Stimulated activated CD4-positive, alpha-beta T cell treated with anti-CD3 and anti-CD28 coated beads, Interleukin-1b, Interleukin-23, amount 100 ng/mL, for 4 hours (primary cell): ENCODE results near the gene COLQ.
"Not testable (repeated sequence)": the region's sequence is repeated elsewhere in the genome, so short reads cannot be mapped to it uniquely, and the experiment has no call there.

Source experiments
- DNase-seq, 2 donors: peaks; one replicate each; pipeline ENCODE4 v3.0.0-alpha.2; 2020; ENCODE audit warnings: low read depth in 2 of 2

Gene COLQ

DNA sequence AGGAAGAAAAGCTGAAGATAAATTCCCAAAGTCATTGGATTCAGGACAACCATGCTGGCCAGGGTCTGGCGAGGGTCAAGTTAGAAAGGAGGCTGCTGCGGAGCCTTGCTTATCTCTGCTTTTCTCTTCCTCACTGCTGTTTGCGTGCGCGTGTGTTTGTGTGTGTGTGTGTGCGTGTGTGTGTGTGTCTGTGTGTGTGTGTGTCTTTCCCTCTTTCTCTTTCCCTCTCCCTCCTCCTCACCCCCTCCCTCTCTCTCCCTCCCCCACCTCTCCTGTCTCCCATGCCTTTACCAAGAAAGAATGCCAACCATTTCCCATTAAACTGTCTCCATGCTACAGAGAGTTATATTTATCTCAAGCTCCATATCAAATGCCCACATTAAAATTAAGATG is at the start of gene COLQ:
Gene COLQ (minus strand): TSS at position 134 of the 393 bp plus-strand sequence. CDS start 81 bp downstream, at position 53.
- no peak for DNase-seq

GRCh38 chr3:15563190-15563589 is 41.7 kb upstream of the COLQ start:
- DNase-seq = no peak

DNA sequence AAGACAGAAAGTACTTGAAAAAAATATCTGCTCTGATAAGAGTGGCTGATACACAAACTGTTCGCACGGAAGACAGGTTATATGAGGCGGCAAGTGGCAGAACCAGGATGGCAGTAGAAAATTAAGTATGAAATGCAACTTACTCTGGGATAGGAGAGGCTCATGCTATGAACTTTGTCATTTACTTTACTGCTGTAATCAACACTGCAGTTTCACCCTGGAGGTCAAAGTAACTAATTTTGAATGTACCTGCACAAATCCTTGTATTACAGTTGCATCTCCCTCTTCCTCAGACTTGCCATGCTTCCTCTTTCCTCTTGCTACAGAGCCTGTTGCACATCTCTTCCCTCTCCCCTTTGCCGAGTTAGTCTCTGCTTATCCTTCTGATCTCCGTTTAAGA is 41.1 kb upstream of the COLQ start:
- DNase-seq = no peak

GRCh38 chr3:15558581-15558980 is 37.1 kb upstream of the COLQ start:
- DNase-seq = no peak

- DNase-seq = peak in 1 of 2 donors; percentile 39
Measured at GRCh38 chr3:15557511-15557946, 36.0 kb upstream of the COLQ start.

DNA sequence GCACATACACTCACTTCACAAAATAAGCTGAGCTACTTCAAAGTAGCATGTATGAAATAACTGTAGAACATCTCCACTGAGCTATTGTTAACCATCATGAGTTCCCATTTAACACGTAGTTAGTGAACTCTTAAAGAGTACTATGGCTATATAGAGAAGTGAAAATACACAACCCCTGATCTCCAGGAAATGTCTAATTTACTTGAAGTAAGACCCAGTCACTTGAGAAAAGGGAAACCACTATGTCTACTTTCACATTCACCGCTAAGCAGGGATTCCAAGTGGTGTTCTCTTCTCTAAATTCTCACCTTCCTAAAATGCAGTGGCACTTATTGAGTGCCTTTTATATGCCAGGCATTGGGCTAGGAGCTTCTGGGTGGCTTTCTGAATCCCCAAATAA is 35.0 kb upstream of the COLQ start:
- no peak for DNase-seq

- no peak for DNase-seq
Measured at GRCh38 chr3:15553749-15554148, 32.2 kb upstream of the COLQ start.

- DNase-seq = no peak
Measured at GRCh38 chr3:15551902-15552301, 30.4 kb upstream of the COLQ start.

GRCh38 chr3:15549846-15550245 is 28.3 kb upstream of the COLQ start:
- no peak for DNase-seq

- DNase-seq = no peak
Measured at GRCh38 chr3:15542614-15543013, 21.1 kb upstream of the COLQ start.

DNA sequence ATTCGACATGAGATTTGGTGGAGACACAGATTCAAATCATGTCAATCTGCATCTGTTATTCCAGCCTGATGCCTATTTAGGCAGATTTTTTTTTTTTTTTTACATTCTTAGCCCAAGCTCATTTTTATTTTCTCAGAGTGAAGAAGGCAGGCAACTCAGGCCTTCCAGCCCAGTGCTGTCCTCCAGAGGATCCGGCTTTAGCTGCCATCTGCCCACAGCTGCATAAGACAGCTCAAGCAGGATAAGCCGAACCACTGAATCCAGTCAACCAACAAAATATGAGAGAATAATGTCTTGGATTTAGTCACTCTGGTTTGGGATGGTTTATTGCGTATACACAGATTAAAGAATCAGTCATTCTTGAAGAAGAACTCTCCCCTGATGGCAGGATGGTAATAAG is 19.9 kb upstream of the COLQ start:
- no peak for DNase-seq

- DNase-seq = no peak
Measured at GRCh38 chr3:15539066-15539465, 17.6 kb upstream of the COLQ start.

GRCh38 chr3:15538345-15538744 is 16.8 kb upstream of the COLQ start:
- DNase-seq = no peak

DNA sequence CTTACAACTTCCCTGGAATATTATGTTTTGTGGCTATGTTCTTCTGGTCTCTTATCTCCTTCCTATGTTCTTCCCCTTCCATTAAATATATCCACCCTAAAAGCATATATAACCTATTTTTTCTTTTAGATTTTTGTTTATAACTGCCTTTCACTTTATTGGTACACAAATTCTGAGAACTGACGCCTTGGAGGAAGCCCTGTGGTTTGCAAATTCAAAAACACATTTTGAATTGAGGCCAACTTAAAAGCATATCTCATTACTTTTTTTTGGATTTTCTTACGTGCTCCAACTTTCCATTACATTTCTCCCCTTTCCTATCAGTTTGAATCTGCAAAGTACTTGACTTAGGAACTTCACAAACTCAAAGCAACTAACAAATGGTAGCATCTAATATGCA is 15.3 kb upstream of the COLQ start:
- DNase-seq = no peak

DNA sequence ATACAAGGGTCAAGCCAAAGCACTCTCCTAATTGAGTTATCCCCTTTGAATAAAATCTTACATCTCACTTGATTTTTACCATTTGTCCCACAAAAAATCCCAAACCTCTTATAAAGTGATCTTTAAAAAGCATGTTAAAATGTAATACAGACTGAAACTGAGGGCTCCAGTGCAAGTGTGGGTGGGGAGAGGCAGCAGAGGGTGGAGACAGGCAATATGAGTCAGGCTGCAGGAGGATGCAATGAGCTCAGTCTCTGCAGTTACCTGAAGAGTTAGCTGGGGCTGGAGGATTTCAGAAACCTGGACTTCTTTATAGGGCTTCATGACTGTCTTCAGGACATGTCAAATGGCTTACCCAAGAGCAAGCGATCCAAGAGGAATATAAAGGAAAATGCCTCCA is 14.2 kb upstream of the COLQ start:
- DNase-seq = peak; percentile 35 to 37

DNA sequence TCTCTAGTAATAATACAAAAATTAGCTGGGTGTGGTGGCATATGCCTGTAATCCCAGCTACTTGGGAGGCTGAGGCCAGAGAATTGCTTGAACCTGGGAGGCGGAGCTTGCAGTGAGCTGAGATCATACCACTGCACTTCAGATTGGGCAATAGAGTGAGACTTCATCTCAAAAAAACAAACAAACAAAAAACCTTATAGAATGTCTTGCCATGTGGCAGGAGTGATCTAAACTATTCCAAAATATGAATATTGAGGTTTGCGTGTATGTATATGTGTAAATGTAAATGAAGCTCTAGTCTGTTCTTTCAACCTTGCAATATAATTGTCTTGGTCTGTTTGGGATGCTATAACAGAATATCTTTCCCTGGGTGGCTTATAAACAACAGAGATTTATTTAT is 11.1 kb upstream of the COLQ start:
- not testable (repeated sequence) for DNase-seq

DNA sequence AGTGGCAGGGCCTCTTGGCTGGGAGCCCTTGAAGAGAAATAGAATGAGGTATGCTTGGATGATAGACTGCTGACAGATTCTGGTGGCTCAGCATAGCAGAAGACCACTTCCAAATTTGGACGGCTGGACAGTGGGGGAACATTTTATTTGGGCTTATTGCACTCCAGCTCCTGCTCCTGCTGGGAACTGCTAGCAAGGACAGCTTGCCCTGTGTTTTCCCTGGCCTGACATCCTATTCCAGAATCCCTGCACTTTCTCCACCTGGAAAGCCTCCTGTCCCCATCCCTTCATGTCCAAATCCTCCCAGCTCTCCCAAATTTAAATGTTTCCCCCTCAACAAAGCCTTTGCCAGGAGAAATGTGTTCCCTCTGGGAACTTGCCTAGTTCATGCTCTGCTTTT is 9.8 kb upstream of the COLQ start:
- no peak for DNase-seq

GRCh38 chr3:15528854-15529537 is 7.5 kb upstream of the COLQ start:
- DNase-seq = no peak

- DNase-seq = no peak
Measured at GRCh38 chr3:15527031-15527459, 5.5 kb upstream of the COLQ start.

GRCh38 chr3:15525790-15526189 is 4.3 kb upstream of the COLQ start:
- no peak for DNase-seq

- no peak for DNase-seq
Measured at GRCh38 chr3:15523660-15524417, 2.3 kb upstream of the COLQ start.

DNA sequence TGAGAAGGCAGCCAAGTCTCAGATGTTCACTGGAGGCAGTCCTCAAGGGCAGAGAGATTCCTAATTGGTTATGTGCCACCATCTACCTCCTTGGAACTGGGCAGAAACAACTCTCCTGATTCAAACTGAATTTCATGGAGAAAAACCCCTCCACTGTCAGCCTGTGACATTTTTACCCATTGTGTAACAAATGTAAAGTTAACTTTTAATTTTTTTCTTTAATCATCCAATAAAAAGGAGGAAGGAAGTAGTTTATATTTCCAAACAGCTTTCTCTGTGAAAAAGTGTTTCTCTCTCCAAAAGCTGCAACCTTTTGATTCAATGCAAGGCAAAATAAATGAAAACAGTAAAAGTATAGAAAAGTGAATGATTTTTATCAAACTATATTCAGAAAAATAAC is 510 bp upstream of the COLQ start:
- no peak for DNase-seq

DNA sequence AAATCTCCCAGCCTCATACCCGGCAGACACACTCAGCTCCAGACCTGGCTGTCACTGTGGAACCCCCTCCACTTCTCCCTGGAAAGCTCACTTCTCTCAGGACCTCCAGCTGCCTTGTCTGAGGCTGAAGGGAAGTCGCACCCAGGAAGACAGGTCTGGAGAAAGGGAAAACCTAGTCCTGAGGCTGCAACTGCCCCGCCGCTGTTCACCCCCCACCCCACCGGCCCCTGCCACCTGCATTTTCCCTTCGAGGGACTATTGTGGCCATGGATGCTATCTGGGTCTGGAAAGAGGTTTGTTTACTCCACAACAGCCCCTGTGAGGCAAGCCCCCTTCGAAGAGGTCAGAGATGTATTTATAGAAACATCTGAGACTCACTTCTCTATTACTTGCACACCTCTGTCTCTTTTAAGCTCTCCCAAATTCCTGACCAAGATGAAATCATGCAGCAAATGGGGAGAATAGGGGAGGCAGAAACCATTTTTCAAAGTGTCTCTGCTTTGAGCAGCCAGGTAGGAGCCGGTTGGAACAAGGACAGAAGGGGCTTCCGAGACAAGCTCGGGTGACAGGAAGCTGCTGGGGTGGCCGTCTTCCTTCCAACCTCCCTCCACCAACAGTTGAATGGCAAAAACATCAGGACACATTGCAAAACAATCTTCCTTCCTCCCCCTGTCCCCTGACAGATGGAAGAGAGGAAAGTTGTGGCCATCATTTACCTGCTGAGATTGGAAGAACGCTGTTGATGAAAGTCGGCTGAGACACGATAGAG is 518 bp downstream of the COLQ start:
- no peak for DNase-seq
